ENCODE results near the gene PFKM. TPM values are rescaled to one million over a fixed set of nuclear protein-coding genes. Genes with fewer than 3 reads are reported as not detected.

PFKM gene
- total RNA-seq, 1 donor from 2014 or later = 80.3 TPM

DNA sequence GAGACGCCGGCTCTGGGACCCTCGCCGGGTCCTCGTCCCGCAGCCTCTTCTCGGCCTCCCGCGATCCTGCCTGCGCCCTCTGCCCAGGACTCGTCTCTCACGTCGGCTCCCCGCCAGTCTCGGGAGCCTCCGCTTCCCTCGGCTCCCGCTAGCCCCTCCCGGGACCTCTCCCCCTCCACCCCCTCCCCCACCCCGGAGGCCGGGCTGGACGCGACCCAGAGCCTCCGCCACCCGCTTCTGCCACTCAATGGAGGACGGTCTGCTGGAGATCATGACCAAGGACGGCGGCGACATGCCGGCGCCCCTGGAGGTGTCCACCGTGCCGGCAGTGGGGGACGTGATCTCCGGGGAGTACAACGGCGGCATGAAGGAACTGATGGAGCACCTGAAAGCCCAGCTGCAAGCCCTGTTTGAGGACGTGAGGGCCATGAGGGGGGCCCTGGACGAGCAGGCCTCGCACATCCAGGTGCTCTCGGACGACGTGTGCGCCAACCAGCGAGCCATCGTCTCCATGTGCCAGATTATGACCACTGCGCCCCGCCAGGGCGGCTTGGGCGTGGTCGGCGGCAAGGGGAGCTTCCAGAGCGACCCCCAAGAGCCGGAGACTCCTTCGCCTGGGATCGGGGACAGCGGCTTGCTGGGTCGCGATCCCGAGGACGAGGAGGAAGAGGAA is 64.8 kb downstream of the PFKM start:
- Histone ChIP-seq H3K9ac (ENCODE audit: low read length) (peak overlapping the region; percentile 69), H3K27ac (ENCODE audit: low read depth, low read length) (no peak overlapping the region), H3K79me2 (ENCODE audit: insufficient read depth, low read length) (no peaks in the 10 kb centered on the region), H3K4me3 (ENCODE audit: insufficient read depth, low read depth, low read length) (peak overlapping the region; percentile 80), H3K9me3 (ENCODE audit: insufficient read depth, low read depth, low read length) (no peaks in the 10 kb centered on the region), H4K20me1 (ENCODE audit: insufficient read depth, low read length) (no peaks in the 10 kb centered on the region), H3K36me3 (ENCODE audit: insufficient read depth, low read length) (no peaks in the 10 kb centered on the region), H3K4me2 (ENCODE audit: low read length) (peak overlapping the region; percentile 98), H3K27me3 (ENCODE audit: insufficient read depth, low read length) (peaks cover 41% of the 10 kb centered on the region), H3K4me1 (ENCODE audit: insufficient read depth, low read length) (peaks cover 6% of the 10 kb centered on the region), H2AFZ (ENCODE audit: low read depth, low read length) (peak overlapping the region; percentile 90)
- H3K4me1 Mint-ChIP-seq (ENCODE audit: low read depth, unreplicated experiment) = peaks cover 7% of the 10 kb centered on the region
- no peaks in the 10 kb centered on the region for H3K9me3 Mint-ChIP-seq (ENCODE audit: unreplicated experiment)
- FAIRE-seq (no peak), DNase-seq (ENCODE audit: low read depth) (no peak)
- H3K27ac Mint-ChIP-seq (ENCODE audit: unreplicated experiment) = no peak overlapping the region
- peaks cover 56% of the 10 kb centered on the region for H3K27me3 Mint-ChIP-seq (ENCODE audit: low read depth, unreplicated experiment)
- no peaks in the 10 kb centered on the region for H3K36me3 Mint-ChIP-seq (ENCODE audit: low read depth, unreplicated experiment)
- peak; percentile 98 for TF ChIP-seq EZH2 (IDR thresholded peaks at IDR 0.05; ENCODE audit: insufficient read depth, low read length)
- TF ChIP-seq, protein P1, sequence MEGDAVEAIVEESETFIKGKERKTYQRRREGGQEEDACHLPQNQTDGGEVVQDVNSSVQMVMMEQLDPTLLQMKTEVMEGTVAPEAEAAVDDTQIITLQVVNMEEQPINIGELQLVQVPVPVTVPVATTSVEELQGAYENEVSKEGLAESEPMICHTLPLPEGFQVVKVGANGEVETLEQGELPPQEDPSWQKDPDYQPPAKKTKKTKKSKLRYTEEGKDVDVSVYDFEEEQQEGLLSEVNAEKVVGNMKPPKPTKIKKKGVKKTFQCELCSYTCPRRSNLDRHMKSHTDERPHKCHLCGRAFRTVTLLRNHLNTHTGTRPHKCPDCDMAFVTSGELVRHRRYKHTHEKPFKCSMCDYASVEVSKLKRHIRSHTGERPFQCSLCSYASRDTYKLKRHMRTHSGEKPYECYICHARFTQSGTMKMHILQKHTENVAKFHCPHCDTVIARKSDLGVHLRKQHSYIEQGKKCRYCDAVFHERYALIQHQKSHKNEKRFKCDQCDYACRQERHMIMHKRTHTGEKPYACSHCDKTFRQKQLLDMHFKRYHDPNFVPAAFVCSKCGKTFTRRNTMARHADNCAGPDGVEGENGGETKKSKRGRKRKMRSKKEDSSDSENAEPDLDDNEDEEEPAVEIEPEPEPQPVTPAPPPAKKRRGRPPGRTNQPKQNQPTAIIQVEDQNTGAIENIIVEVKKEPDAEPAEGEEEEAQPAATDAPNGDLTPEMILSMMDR (IDR thresholded peaks at IDR 0.05; ENCODE audit: insufficient read depth, low read depth, low read length) = no peak
- H3K4me3 Mint-ChIP-seq (ENCODE audit: unreplicated experiment) = peak overlapping the region; percentile 92

DNA sequence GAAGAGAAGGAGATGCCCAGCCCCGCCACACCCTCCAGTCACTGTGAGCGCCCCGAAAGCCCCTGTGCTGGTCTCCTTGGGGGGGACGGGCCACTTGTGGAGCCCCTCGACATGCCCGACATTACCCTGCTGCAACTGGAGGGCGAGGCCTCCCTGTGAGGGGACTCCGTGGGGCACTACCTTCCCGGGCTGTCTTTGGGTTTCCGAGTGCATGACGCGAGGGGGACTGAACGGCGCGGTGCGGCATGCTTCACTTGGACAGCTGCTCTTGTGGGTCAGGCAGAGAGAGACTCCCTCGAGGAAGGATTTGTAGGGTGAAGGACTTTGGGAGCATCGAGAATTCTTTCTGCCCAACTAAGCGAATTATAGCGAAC is 65.4 kb downstream of the PFKM start:
- no peak overlapping the region for H3K27ac Mint-ChIP-seq (ENCODE audit: unreplicated experiment)
- peaks cover 6% of the 10 kb centered on the region for H3K4me1 ChIP-seq (ENCODE audit: insufficient read depth, low read length)
- H3K27me3 ChIP-seq (ENCODE audit: insufficient read depth, low read length) = peaks cover 36% of the 10 kb centered on the region
- no peak for DNase-seq (ENCODE audit: low read depth)
- H3K9me3 ChIP-seq (ENCODE audit: insufficient read depth, low read depth, low read length) = no peaks in the 10 kb centered on the region
- H3K4me2 ChIP-seq (ENCODE audit: low read length) = peak overlapping the region; percentile 98
- H3K9me3 Mint-ChIP-seq (ENCODE audit: unreplicated experiment) = no peaks in the 10 kb centered on the region
- H3K36me3 Mint-ChIP-seq (ENCODE audit: low read depth, unreplicated experiment) = no peaks in the 10 kb centered on the region
- no peaks in the 10 kb centered on the region for H3K79me2 ChIP-seq (ENCODE audit: insufficient read depth, low read length)
- H3K4me3 ChIP-seq (ENCODE audit: insufficient read depth, low read depth, low read length) = peak overlapping the region; percentile 15
- H3K27ac ChIP-seq (ENCODE audit: low read depth, low read length) = no peak overlapping the region
- no peaks in the 10 kb centered on the region for H4K20me1 ChIP-seq (ENCODE audit: insufficient read depth, low read length)
- no peak for FAIRE-seq
- H3K36me3 ChIP-seq (ENCODE audit: insufficient read depth, low read length) = no peaks in the 10 kb centered on the region
- H3K27me3 Mint-ChIP-seq (ENCODE audit: low read depth, unreplicated experiment) = peaks cover 56% of the 10 kb centered on the region
- H2AFZ ChIP-seq (ENCODE audit: low read depth, low read length) = peak overlapping the region; percentile 90
- peak overlapping the region; percentile 92 for H3K4me3 Mint-ChIP-seq (ENCODE audit: unreplicated experiment)
- TF ChIP-seq, protein P1 (IDR thresholded peaks at IDR 0.05; ENCODE audit: insufficient read depth, low read depth, low read length) = no peak
- TF ChIP-seq EZH2 (IDR thresholded peaks at IDR 0.05; ENCODE audit: insufficient read depth, low read length) = peak; percentile 72
- H3K9ac ChIP-seq (ENCODE audit: low read length) = no peak overlapping the region
- H3K4me1 Mint-ChIP-seq (ENCODE audit: low read depth, unreplicated experiment) = peaks cover 7% of the 10 kb centered on the region

Measured in astrocyte (in vitro differentiated cells and primary cell).